Measurements from ENCODE around the gene RPL22L1. TPM values are rescaled to one million over a fixed set of nuclear protein-coding genes. Genes with fewer than 3 reads are reported as not detected.

The RPL22L1 gene
- total RNA-seq, result 10 to 100 TPM; 26.0 to 61.2 TPM

DNA sequence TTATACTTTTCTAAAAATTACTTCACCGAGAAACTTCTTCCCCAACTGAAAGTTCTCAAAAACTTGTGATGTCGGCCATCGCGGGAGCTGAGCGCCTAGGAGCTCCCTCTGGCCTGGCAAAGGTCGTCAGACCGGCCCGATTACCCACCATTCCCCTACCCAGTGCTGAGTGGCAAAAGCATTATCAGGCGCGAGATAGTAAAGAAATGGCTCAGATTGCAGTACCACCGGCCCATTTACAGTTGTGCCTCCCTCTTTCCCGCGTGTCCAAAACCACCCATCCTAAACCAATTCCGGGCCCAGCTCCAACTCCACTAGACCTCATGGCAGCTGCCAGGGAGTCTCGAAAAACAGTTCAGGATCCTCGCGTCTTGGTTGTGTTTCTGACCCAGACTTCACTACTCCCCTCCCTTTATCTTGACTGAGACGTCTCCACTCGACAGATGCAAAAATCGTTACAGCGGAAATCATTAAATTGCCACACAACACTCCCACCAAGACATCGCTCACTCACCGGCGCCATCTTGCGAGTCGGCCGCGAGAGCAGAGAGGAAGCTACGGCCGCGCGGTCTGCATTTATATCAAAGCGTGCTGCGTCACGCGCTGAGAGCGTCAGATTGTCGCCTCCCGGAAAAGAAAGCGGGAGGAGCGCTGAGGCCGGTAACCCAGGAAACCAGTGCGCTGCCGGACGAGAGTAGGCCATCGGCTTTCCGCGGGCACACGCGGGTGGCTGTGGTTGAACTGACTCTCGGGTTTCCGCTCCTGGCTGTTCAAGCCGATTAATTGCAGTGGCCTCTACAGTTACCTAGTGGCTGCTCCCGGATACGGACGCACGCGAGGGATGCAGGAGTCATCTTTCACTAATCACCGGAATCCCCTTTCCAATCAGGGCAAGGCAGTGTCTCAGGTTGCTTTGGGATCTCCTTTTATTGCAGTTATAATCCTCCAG, at the start of gene RPL22L1:
Gene RPL22L1 (minus strand): TSS at position 551 of the 949 bp plus-strand sequence. CDS start 28 bp downstream, at position 523.
- no peaks in the 10 kb centered on the region for H3K27me3 ChIP-seq
- intact Hi-C loops (cut with DNase I), result no loop called here
- H3K27ac ChIP-seq, result peak within 1 kb of the TSS; percentile 82 to 94 (median 85)
- peaks cover 29% of the 10 kb centered on the region for H3K4me1 ChIP-seq
- H3K9me3 ChIP-seq, result no peaks in the 10 kb centered on the region
- TF ChIP-seq CTCF (IDR thresholded peaks at IDR 0.05) (peak in 2 of 7 experiments; percentile 8 to 25), POLR2A (IDR thresholded peaks at IDR 0.05) (peak; percentile 88 to 99 (median 99))
- WGBS, 2 donors, result 1% methylated on average over 40 to 59 of the region's 59 CpGs
- peaks cover 0 to 15% of the 10 kb centered on the region in 2 donors for H3K36me3 ChIP-seq (replicated peaks in 1 of 2; ENCODE audit: insufficient read depth in 1 of 2, low read depth in 2 of 2)
- DNase-seq, result peak; percentile 95 to 97 (median 96)
- peak; percentile 99 for ATAC-seq
- H3K4me3 ChIP-seq, result peak within 1 kb of the TSS; percentile 13 to 56

DNA sequence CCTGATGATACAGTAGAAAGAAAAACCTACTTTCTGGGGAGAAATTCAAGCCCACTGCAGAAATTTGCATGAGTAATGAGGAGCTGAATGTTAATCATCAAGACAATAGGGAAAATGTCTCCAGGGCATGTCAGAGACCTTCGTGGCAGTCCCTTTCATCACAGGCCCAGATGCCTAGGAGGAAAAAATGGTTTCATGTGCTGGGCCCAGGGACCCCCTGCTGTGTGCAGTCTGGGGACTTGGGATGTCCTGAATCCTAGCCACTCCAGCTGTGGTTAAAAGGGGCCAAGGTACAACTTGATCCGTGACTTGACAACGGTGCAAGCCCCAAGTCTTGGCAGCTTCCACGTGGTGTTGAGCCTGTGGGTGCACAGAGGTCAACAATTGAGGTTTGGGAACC, 48.7 kb upstream of the RPL22L1 start:
- Histone ChIP-seq H3K36me3 (replicated peaks in 1 of 2; ENCODE audit: insufficient read depth in 1 of 2, low read depth in 2 of 2) (no peaks in the 10 kb centered on the region), H3K27me3 (no peaks in the 10 kb centered on the region), H3K4me1 (no peaks in the 10 kb centered on the region), H3K27ac (no peak overlapping the region), H3K4me3 (no peak overlapping the region), H3K9me3 (peaks cover 0 to 9% (median 0%) of the 10 kb centered on the region in 3 donors)
- no peak for DNase-seq
- no peak for ATAC-seq
- TF ChIP-seq POLR2A (IDR thresholded peaks at IDR 0.05), result no peak
- no peak for TF ChIP-seq CTCF (IDR thresholded peaks at IDR 0.05)
- intact Hi-C loops (cut with DNase I), result no loop called here
- 88% methylated on average over 1 to 4 of the region's 4 CpGs for WGBS, 2 donors

GRCh38 chr3:170914690-170915089, 44.7 kb upstream of the RPL22L1 start:
- no peak for TF ChIP-seq POLR2A (IDR thresholded peaks at IDR 0.05)
- no peak for TF ChIP-seq CTCF (IDR thresholded peaks at IDR 0.05)
- peaks cover 0 to 7% (median 0%) of the 10 kb centered on the region in 3 donors for H3K9me3 ChIP-seq
- no peak overlapping the region for H3K27ac ChIP-seq
- H3K36me3 ChIP-seq (replicated peaks in 1 of 2; ENCODE audit: insufficient read depth in 1 of 2, low read depth in 2 of 2), result no peaks in the 10 kb centered on the region
- H3K4me1 ChIP-seq, result no peaks in the 10 kb centered on the region
- no peaks in the 10 kb centered on the region for H3K27me3 ChIP-seq
- H3K4me3 ChIP-seq, result no peak overlapping the region
- intact Hi-C loops (cut with DNase I), result no loop called here
- WGBS, 2 donors, result 12 to 32% methylated on average over 1 of the region's 1 CpG
- ATAC-seq, result no peak
- no peak for DNase-seq

GRCh38 chr3:170914212-170914611, 44.2 kb upstream of the RPL22L1 start:
- H3K4me1 ChIP-seq, result no peaks in the 10 kb centered on the region
- 84 to 89% methylated on average over 5 of the region's 5 CpGs for WGBS, 2 donors
- DNase-seq (no peak), ATAC-seq (no peak)
- H3K9me3 ChIP-seq, result peaks cover 0 to 7% (median 0%) of the 10 kb centered on the region in 3 donors
- no peak overlapping the region for H3K4me3 ChIP-seq
- intact Hi-C loops (cut with DNase I), result no loop called here
- H3K27ac ChIP-seq, result no peak overlapping the region
- no peaks in the 10 kb centered on the region for H3K36me3 ChIP-seq (replicated peaks in 1 of 2; ENCODE audit: insufficient read depth in 1 of 2, low read depth in 2 of 2)
- no peaks in the 10 kb centered on the region for H3K27me3 ChIP-seq
- TF ChIP-seq POLR2A (IDR thresholded peaks at IDR 0.05) (no peak), CTCF (IDR thresholded peaks at IDR 0.05) (no peak)
